SK-N-SH treated with all-trans-retinoic acid at 6 μM for 48 hours (cell line): Measurements from ENCODE around the gene MAP3K3.
A peak's percentile ranks its signal among the peaks of the same experiment; 100 is the strongest.

Source experiments
- ATAC-seq: fragments of 200-7000 bp; cut with Tn5 transposase; 3 replicates; pipeline ENCODE4 v1.9.1; 2020; ENCODE audit warnings: mild to moderate bottlenecking, moderate library complexity
- CSDC2 ChIP-seq: fragments of 250-450 bp; sonication (Bioruptor Pico); IDR thresholded peaks from 2 replicates; pipeline ENCODE4 v1.5.0; 2020; ENCODE audit warnings: mild to moderate bottlenecking, moderate library complexity
- CSRNP3 ChIP-seq: fragments of 250-450 bp; sonication (Bioruptor Pico); IDR thresholded peaks from 2 replicates; pipeline ENCODE4 v1.5.1; 2021; ENCODE audit warnings: mild to moderate bottlenecking, moderate library complexity
- ESRRG ChIP-seq: fragments of 250-450 bp; sonication (Bioruptor Pico); IDR thresholded peaks from 2 replicates; pipeline ENCODE4 v1.6.1; 2021; ENCODE audit warnings: mild to moderate bottlenecking
- PPARA ChIP-seq: fragments of 250-450 bp; sonication (Bioruptor Pico); IDR thresholded peaks from 2 replicates; pipeline ENCODE4 v1.5.0; 2020; ENCODE audit warnings: mild to moderate bottlenecking, borderline replicate concordance
- SNAI2 ChIP-seq: fragments of 250-450 bp; sonication (Bioruptor Pico); IDR thresholded peaks from 2 replicates; pipeline ENCODE4 v1.5.0; 2020; ENCODE audit warnings: mild to moderate bottlenecking, moderate library complexity
- TSHZ2 ChIP-seq: fragments of 250-450 bp; sonication (Bioruptor Pico); IDR thresholded peaks from 2 replicates; pipeline ENCODE4 v1.5.0; 2020; ENCODE audit warnings: mild to moderate bottlenecking, moderate library complexity
- ZFP3 ChIP-seq: fragments of 250-450 bp; sonication (Bioruptor Pico); IDR thresholded peaks from 2 replicates; pipeline ENCODE4 v1.5.0; 2020; ENCODE audit warnings: mild to moderate bottlenecking, moderate library complexity
- ZNF70 ChIP-seq: fragments of 450-650 bp; formaldehyde crosslinking; IDR thresholded peaks from 2 replicates; pipeline ENCODE4 v1.5.0; 2020; ENCODE audit warnings: mild to moderate bottlenecking, moderate library complexity
- TF ChIP-seq, protein P1 (sequence below): fragments of 250-450 bp; sonication (Bioruptor Pico); IDR thresholded peaks from 2 replicates; pipeline ENCODE4 v1.8.0; 2020; ENCODE audit warnings: mild to moderate bottlenecking, moderate library complexity, borderline replicate concordance
- TF ChIP-seq, protein P2 (sequence below): fragments of 250-450 bp; sonication (Bioruptor Pico); IDR thresholded peaks from 2 replicates; pipeline ENCODE4 v1.8.0; 2021; ENCODE audit warnings: low read depth, mild to moderate bottlenecking, moderate library complexity, borderline replicate concordance

MAP3K3 gene

DNA sequence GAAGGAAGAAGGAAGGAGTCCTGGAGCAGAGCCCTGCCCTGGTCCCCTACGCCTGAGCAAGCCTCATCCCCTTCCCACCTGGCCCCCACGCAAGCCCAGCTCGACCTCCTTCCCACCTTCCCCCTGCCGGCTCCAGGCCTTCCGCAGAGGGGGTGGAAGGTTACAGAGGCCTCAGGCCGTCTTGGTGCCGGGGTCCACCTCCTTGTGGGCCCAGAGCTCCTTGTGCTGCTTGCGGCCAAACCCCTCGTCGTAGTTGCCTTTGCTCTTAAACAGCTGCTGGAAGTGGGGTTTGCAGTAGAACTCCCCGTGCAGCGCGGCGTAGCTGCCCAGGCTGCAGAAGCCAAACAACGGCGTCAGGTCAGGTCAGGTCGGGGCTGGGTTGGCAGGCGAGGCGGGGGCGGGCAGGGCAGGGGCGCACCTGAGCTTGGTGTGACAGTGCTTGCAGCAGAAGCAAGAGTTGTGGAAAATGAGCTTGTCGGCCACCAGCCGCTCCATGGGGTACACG is 76.2 kb downstream of the MAP3K3 start (continued):
- TF ChIP-seq TSHZ2 (no peak), PPARA (CRISPR knock-in tag) (no peak)

DNA sequence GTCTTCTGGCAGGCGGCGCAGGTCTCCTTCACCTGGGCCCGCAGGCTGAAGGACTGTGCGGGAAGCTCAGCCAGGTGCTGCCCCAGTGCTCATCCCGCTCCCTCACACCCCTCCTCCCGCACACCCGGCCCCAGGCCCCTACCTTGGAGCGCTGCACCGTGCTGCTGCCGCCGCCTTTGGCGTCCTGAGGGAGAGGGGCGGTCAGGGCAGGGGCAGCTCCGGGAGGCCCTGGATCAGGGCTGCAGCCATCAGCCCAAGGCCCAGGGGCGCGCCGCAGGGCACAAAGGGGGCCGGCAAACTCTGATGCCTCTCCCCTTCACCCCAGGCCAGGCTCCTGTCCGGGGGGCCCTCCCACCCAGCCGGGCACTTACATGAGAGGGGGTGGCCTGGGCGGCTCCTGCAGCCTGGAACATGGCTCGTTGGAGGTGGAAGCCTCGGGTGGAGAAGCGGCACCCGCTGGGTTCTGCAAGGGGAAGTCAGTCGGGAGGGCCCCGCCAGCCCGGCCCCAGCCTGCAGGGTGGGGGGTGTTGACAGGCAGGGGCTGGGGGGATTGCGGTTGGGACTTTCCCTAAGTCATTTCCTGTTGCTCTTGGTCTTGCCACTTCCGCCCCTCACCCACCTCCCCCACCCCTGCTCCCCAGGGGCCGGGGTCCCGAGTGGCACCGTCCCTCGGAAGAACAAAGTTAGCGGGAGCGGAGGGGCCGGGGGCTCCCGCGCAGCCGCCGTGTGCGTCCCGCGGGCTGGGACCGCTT is 76.8 kb downstream of the MAP3K3 start:
- TF ChIP-seq, protein P1, sequence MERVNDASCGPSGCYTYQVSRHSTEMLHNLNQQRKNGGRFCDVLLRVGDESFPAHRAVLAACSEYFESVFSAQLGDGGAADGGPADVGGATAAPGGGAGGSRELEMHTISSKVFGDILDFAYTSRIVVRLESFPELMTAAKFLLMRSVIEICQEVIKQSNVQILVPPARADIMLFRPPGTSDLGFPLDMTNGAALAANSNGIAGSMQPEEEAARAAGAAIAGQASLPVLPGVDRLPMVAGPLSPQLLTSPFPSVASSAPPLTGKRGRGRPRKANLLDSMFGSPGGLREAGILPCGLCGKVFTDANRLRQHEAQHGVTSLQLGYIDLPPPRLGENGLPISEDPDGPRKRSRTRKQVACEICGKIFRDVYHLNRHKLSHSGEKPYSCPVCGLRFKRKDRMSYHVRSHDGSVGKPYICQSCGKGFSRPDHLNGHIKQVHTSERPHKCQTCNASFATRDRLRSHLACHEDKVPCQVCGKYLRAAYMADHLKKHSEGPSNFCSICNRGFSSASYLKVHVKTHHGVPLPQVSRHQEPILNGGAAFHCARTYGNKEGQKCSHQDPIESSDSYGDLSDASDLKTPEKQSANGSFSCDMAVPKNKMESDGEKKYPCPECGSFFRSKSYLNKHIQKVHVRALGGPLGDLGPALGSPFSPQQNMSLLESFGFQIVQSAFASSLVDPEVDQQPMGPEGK (CRISPR knock-in tag) = 0 out of 2 replicates have a peak, but pooled peaks have one; percentile 52
- no peak for TF ChIP-seq CSRNP3 (CRISPR knock-in tag)
- ATAC-seq = peak; percentile 32

- TF ChIP-seq ESRRG (CRISPR knock-in tag) (no peak), CSDC2 (CRISPR knock-in tag) (no peak; the same call in 1 of the 2 replicates)
- TF ChIP-seq, protein P2, sequence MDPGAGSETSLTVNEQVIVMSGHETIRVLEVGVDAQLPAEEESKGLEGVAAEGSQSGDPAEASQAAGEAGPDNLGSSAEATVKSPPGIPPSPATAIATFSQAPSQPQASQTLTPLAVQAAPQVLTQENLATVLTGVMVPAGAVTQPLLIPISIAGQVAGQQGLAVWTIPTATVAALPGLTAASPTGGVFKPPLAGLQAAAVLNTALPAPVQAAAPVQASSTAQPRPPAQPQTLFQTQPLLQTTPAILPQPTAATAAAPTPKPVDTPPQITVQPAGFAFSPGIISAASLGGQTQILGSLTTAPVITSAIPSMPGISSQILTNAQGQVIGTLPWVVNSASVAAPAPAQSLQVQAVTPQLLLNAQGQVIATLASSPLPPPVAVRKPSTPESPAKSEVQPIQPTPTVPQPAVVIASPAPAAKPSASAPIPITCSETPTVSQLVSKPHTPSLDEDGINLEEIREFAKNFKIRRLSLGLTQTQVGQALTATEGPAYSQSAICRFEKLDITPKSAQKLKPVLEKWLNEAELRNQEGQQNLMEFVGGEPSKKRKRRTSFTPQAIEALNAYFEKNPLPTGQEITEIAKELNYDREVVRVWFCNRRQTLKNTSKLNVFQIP (CRISPR knock-in tag) = no peak
- peak; percentile 28 for ATAC-seq
Observed at GRCh38 chr17:63699638-63700527, 77.7 kb downstream of the MAP3K3 start, which contains the start of gene LIMD2. Gene LIMD2 (minus strand): TSS chr17:63700125. CDS start chr17:63699298, 827 bp downstream.

GRCh38 chr17:63700528-63701455 is 78.6 kb downstream of the MAP3K3 start:
- ATAC-seq = no peak
- TF ChIP-seq PPARA (CRISPR knock-in tag) (no peak), ESRRG (CRISPR knock-in tag) (0 out of 2 replicates have a peak, but pooled peaks have one; percentile 15), SNAI2 (CRISPR knock-in tag) (0 out of 2 replicates have a peak, but pooled peaks have one; percentile 17), ZNF70 (CRISPR knock-in tag) (0 out of 2 replicates have a peak, but pooled peaks have one; percentile 3), ZFP3 (CRISPR knock-in tag) (peak; percentile 60; the same call in 1 of the 2 replicates), TSHZ2 (peak; percentile 77; the same call in 1 of the 2 replicates), CSDC2 (CRISPR knock-in tag) (peak; percentile 29; the same call in 1 of the 2 replicates)
- TF ChIP-seq, protein P1 (CRISPR knock-in tag) = no peak
